H9 (cell line): Measurements from ENCODE around the gene CES5A. TPM values are rescaled to one million over a fixed set of nuclear protein-coding genes. Genes with fewer than 3 reads are reported as not detected.

ENCODE experiments used
- DNase-seq: peaks from one replicate; pipeline ENCODE4 v3.0.0-alpha.2; 2017
- H2AFZ ChIP-seq: one replicate; pipeline ENCODE4 v1.6.1; 2013; ENCODE audit warnings: mild to moderate bottlenecking, low read length, control low read depth, moderate library complexity
- H2AK5ac ChIP-seq: 2 replicates; pipeline ENCODE4 v1.6.1; 2013; ENCODE audit warnings: low read length, control low read depth, mixed read lengths; ENCODE audit not compliant: insufficient read length
- H2BK120ac ChIP-seq: one replicate; pipeline ENCODE4 v1.6.1; 2013; ENCODE audit warnings: low read depth, mild to moderate bottlenecking, low read length, control low read depth, inconsistent platforms; ENCODE audit not compliant: poor library complexity, severe bottlenecking
- H2BK12ac ChIP-seq: 2 replicates; pipeline ENCODE4 v1.6.1; 2013; ENCODE audit warnings: low read length, control low read depth, mixed read lengths, low read depth; ENCODE audit not compliant: insufficient read length
- H2BK15ac ChIP-seq: 2 replicates; pipeline ENCODE4 v1.6.1; 2013; ENCODE audit warnings: low read depth, low read length, control low read depth
- H2BK20ac ChIP-seq: one replicate; pipeline ENCODE4 v1.6.1; 2013; ENCODE audit warnings: low read depth, mild to moderate bottlenecking, low read length, control low read depth, inconsistent platforms; ENCODE audit not compliant: poor library complexity, severe bottlenecking
- H2BK5ac ChIP-seq: 2 replicates; pipeline ENCODE4 v1.6.1; 2013; ENCODE audit warnings: low read length, control low read depth, mixed read lengths; ENCODE audit not compliant: insufficient read length
- H3K14ac ChIP-seq: 2 replicates; pipeline ENCODE4 v1.6.1; 2013; ENCODE audit warnings: low read length, control low read depth; ENCODE audit not compliant: insufficient read depth
- H3K18ac ChIP-seq: 2 replicates; pipeline ENCODE4 v1.6.1; 2013; ENCODE audit warnings: low read depth, mild to moderate bottlenecking, mixed read lengths, low read length, control low read depth; ENCODE audit not compliant: insufficient read length
- H3K23ac ChIP-seq: 2 replicates; pipeline ENCODE4 v1.6.1; 2013; ENCODE audit warnings: low read length, control low read depth, mixed read lengths, low read depth; ENCODE audit not compliant: insufficient read length
- H3K23me2 ChIP-seq: 2 replicates; pipeline ENCODE4 v1.6.1; 2013; ENCODE audit warnings: low read depth, mild to moderate bottlenecking, mixed read lengths, low read length, control low read depth; ENCODE audit not compliant: insufficient read length, poor library complexity, severe bottlenecking
- H3K27ac ChIP-seq: 2 replicates; pipeline ENCODE4 v1.5.1; 2013; ENCODE audit warnings: low read length, control low read depth, mixed read lengths, low read depth; ENCODE audit not compliant: insufficient read length
- H3K27me3 ChIP-seq: 2 replicates; pipeline ENCODE4 v1.6.1; 2013; ENCODE audit warnings: low read length, control low read depth, inconsistent platforms; ENCODE audit not compliant: insufficient read depth
- H3K4ac ChIP-seq: 2 replicates; pipeline ENCODE4 v1.6.1; 2013; ENCODE audit warnings: low read depth, mild to moderate bottlenecking, control low read depth, inconsistent platforms, low read length, moderate library complexity
- H3K4me1 ChIP-seq: 2 replicates; pipeline ENCODE4 v1.6.1; 2013; ENCODE audit warnings: low read length, control low read depth, inconsistent platforms; ENCODE audit not compliant: insufficient read depth
- H3K4me2 ChIP-seq: 2 replicates; pipeline ENCODE4 v1.6.1; 2013; ENCODE audit warnings: low read length, control low read depth, mixed read lengths; ENCODE audit not compliant: insufficient read length, insufficient read depth
- H3K56ac ChIP-seq: 2 replicates; pipeline ENCODE4 v1.6.1; 2013; ENCODE audit warnings: low read depth, mild to moderate bottlenecking, mixed read lengths, low read length, control low read depth; ENCODE audit not compliant: insufficient read length
- H3K79me1 ChIP-seq: 2 replicates; pipeline ENCODE4 v1.6.1; 2013; ENCODE audit warnings: low read depth, mild to moderate bottlenecking, moderate library complexity, low read length, control low read depth, inconsistent platforms; ENCODE audit not compliant: insufficient read depth, poor library complexity, severe bottlenecking
- H3K79me2 ChIP-seq: 2 replicates; pipeline ENCODE4 v1.6.1; 2013; ENCODE audit warnings: low read length, control low read depth, inconsistent platforms; ENCODE audit not compliant: insufficient read depth
- H3K9ac ChIP-seq: 2 replicates; pipeline ENCODE4 v1.6.1; 2013; ENCODE audit warnings: low read length, control low read depth, mixed read lengths; ENCODE audit not compliant: insufficient read length; ENCODE audit errors: extremely low read depth
- H3K9me3 ChIP-seq: one replicate; pipeline ENCODE4 v1.6.1; 2013; ENCODE audit warnings: low read depth, low read length, inconsistent platforms; ENCODE audit not compliant: control insufficient read depth
- H3T11ph ChIP-seq: one replicate; pipeline ENCODE4 v1.6.1; 2013; ENCODE audit warnings: mild to moderate bottlenecking, low read length, control low read depth, inconsistent platforms
- H4K20me1 ChIP-seq: one replicate; pipeline ENCODE4 v1.6.1; 2013; ENCODE audit not compliant: control insufficient read depth, insufficient read length, insufficient read depth
- H4K5ac ChIP-seq: 2 replicates; pipeline ENCODE4 v1.6.1; 2013; ENCODE audit warnings: low read depth, mild to moderate bottlenecking, mixed read lengths, low read length, control low read depth; ENCODE audit not compliant: insufficient read length
- H4K8ac ChIP-seq: replicated peaks from 2 replicates; pipeline ENCODE4 v1.6.1; 2013; ENCODE audit warnings: low read length, control low read depth, mixed read lengths, low read depth; ENCODE audit not compliant: insufficient read length
- H4K91ac ChIP-seq: 2 replicates; pipeline ENCODE4 v1.6.1; 2013; ENCODE audit warnings: low read depth, mild to moderate bottlenecking, moderate library complexity, mixed read lengths, low read length, control low read depth; ENCODE audit not compliant: insufficient read length
- H3K27ac Mint-ChIP-seq, 3 experiments: 2 replicates in 2 of 3; 3 replicates in 1 of 3; pipeline ENCODE4 v1.8.0; 2020 to 2021; ENCODE audit warnings: mixed read lengths in 3 of 3, mild to moderate bottlenecking in 1 of 3, moderate library complexity in 1 of 3
- H3K27me3 Mint-ChIP-seq: 2 replicates; pipeline ENCODE4 v1.8.0; 2021; ENCODE audit warnings: low read depth, mild to moderate bottlenecking, moderate library complexity, mixed read lengths
- H3K36me3 Mint-ChIP-seq, 3 experiments: 2 replicates in 2 of 3; 3 replicates in 1 of 3; pipeline ENCODE4 v1.8.0; 2020 to 2021; ENCODE audit warnings: low read depth in 3 of 3, mixed read lengths in 3 of 3; ENCODE audit not compliant: insufficient read depth in 1 of 3
- H3K4me1 Mint-ChIP-seq, 2 experiments: 2 replicates each; pipeline ENCODE4 v1.8.0; 2020; ENCODE audit warnings: mixed read lengths in 2 of 2
- H3K4me3 Mint-ChIP-seq, 2 experiments: 2 replicates in 1 of 2; 3 replicates in 1 of 2; pipeline ENCODE4 v1.8.0; 2020 to 2021; ENCODE audit warnings: mild to moderate bottlenecking in 2 of 2, mixed read lengths in 2 of 2, moderate library complexity in 1 of 2
- H3K9me3 Mint-ChIP-seq, 2 experiments: 2 replicates in 1 of 2; 3 replicates in 1 of 2; pipeline ENCODE4 v1.8.0; 2020; ENCODE audit warnings: mild to moderate bottlenecking in 2 of 2, mixed read lengths in 2 of 2, moderate library complexity in 1 of 2
- WGBS: extraction: QIAGEN DNeasy Blood & Tissue Kit; methylation state at CpG from one replicate; pipeline ENCODE4 v1.1.7; 2013; ENCODE audit warnings: missing lambda C conversion rate, low lambda C conversion rate, mixed read lengths; ENCODE audit not compliant: insufficient read length; ENCODE audit errors: extremely low coverage; 5-methylcytosine and 5-hydroxymethylcytosine counted together
- total RNA-seq: library from RNA; stranded (reverse); gene quantifications from 2 replicates; pipeline ENCODE4 v1.2.1, GENCODE V29; 2021
- TF ChIP-seq, protein P1 (sequence below): fragments of 200-600 bp; sonication (generic); conservative IDR thresholded peaks from 3 replicates; pipeline ENCODE4 v1.8.0; 2021; ENCODE audit warnings: antibody characterized with exemption, mild to moderate bottlenecking

Gene CES5A
- total RNA-seq, 1 experiment from 2014 or later, result not detected

- H3K27me3 ChIP-seq, result no peaks in the 10 kb centered on the region
- H3K18ac ChIP-seq, result no peak overlapping the region
- TF ChIP-seq, protein P1, sequence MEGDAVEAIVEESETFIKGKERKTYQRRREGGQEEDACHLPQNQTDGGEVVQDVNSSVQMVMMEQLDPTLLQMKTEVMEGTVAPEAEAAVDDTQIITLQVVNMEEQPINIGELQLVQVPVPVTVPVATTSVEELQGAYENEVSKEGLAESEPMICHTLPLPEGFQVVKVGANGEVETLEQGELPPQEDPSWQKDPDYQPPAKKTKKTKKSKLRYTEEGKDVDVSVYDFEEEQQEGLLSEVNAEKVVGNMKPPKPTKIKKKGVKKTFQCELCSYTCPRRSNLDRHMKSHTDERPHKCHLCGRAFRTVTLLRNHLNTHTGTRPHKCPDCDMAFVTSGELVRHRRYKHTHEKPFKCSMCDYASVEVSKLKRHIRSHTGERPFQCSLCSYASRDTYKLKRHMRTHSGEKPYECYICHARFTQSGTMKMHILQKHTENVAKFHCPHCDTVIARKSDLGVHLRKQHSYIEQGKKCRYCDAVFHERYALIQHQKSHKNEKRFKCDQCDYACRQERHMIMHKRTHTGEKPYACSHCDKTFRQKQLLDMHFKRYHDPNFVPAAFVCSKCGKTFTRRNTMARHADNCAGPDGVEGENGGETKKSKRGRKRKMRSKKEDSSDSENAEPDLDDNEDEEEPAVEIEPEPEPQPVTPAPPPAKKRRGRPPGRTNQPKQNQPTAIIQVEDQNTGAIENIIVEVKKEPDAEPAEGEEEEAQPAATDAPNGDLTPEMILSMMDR, result no peak
- no peak overlapping the region for H3K27ac Mint-ChIP-seq
- H3K4me2 ChIP-seq, result no peak overlapping the region
- no peak overlapping the region for H2BK15ac ChIP-seq
- WGBS, result no CpG with 5 or more reads among the region's 3 CpGs
- H3K4ac ChIP-seq, result no peak overlapping the region
- no peak overlapping the region for H3T11ph ChIP-seq
- H3K4me1 Mint-ChIP-seq, result no peaks in the 10 kb centered on the region
- no peaks in the 10 kb centered on the region; a peak in 1 of 5 replicates for H3K9me3 Mint-ChIP-seq
- H2BK12ac ChIP-seq, result no peak overlapping the region
- H3K4me3 Mint-ChIP-seq, result no peak overlapping the region
- no peak overlapping the region for H2BK5ac ChIP-seq
- H3K23me2 ChIP-seq, result no peaks in the 10 kb centered on the region
- no peak for DNase-seq
- H3K4me1 ChIP-seq, result no peaks in the 10 kb centered on the region
- no peak overlapping the region for H2AFZ ChIP-seq
- no peaks in the 10 kb centered on the region for H3K79me2 ChIP-seq
- H3K9ac ChIP-seq, result no peak overlapping the region
- H4K5ac ChIP-seq, result no peak overlapping the region
- no peak overlapping the region for H3K23ac ChIP-seq
- no peak overlapping the region for H2AK5ac ChIP-seq
- H4K8ac ChIP-seq, result no peak overlapping the region
- H2BK20ac ChIP-seq, result no peak overlapping the region
- no peaks in the 10 kb centered on the region for H3K36me3 Mint-ChIP-seq
- no peaks in the 10 kb centered on the region for H4K20me1 ChIP-seq
- no peak overlapping the region for H3K27ac ChIP-seq
- H3K79me1 ChIP-seq, result no peaks in the 10 kb centered on the region
- H3K56ac ChIP-seq, result no peak overlapping the region
- H4K91ac ChIP-seq, result no peak overlapping the region
- H3K9me3 ChIP-seq, result no peaks in the 10 kb centered on the region
- no peak overlapping the region for H3K14ac ChIP-seq
- H3K27me3 Mint-ChIP-seq, result peaks cover 47% of the 10 kb centered on the region
- H2BK120ac ChIP-seq, result no peak overlapping the region
These were observed 54.6 kb downstream of the CES5A start for GRCh38 chr16:55820615-55821014.
